Hindlimb muscle (tissue), 1 donor: Measurements from ENCODE around the gene SHKBP1. TPM values are rescaled to one million over a fixed set of nuclear protein-coding genes. Genes with fewer than 3 reads are reported as not detected.
"Not testable (repeated sequence)": the region's sequence is repeated elsewhere in the genome, so short reads cannot be mapped to it uniquely, and the experiment has no call there.

ENCODE experiments used
- DNase-seq: peaks from one replicate; pipeline ENCODE4 v3.0.0-alpha.2; 2013
- polyA plus RNA-seq: library from polyadenylated mRNA; unstranded; fragments of 120-200 nt; gene quantifications from one replicate; pipeline ENCODE4 v1.2.1, GENCODE V29; 2013; ENCODE audit not compliant: insufficient read length

Gene SHKBP1
- polyA plus RNA-seq, 1 donor, result 18.7 TPM

DNA sequence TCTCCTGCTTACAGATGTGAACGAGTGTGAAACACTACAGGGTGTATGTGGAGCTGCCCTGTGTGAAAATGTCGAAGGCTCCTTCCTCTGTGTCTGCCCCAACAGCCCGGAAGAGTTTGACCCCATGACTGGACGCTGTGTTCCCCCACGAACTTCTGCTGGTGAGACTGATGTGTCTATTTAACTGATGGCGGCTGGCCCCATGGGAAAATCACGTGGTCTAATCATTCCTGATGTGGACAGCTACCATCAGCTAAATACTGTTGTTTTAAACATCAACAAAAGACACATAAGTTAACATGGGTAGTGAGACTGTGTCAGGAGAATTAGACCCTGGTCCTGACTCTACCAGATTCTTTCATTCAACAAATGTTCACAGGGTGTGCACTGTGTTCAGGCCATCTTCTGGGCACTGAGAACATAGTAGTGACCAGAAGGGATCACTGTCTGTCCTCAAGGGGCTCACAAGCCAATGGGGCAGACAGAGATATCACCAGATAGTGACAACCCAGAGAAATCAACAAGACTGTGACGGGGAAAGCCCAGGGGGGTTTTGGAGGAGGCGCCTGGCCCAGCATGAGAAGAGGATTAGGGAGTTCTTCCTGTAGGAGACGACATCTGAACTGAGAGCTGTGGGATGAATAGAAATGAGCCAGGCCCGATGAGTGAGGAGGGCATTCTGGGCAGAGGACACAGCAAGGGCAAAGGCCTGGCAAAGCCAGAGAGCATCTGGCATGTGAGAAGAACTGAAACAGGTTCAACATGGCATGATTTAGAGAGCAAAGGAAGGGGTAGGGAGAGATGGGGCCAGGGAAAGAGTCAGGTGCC, 42.9 kb downstream of the SHKBP1 start:
- DNase-seq, result no peak

DNA sequence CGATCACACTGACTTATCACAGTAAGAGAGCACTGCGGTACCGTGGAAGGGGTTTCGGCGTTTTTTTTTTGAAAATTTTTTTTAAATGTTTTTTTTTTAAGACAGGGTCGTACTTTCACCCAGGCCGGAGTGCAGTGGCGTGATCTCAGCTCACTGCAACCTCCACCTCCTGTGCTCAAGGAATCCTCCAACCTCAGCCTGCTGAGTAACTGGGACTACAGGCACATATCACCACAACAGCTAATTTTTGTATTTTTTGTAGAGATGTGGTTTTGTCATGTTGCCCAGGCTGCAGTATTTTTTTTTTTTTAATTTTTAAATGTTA, 43.5 kb downstream of the SHKBP1 start:
- no peak for DNase-seq

DNA sequence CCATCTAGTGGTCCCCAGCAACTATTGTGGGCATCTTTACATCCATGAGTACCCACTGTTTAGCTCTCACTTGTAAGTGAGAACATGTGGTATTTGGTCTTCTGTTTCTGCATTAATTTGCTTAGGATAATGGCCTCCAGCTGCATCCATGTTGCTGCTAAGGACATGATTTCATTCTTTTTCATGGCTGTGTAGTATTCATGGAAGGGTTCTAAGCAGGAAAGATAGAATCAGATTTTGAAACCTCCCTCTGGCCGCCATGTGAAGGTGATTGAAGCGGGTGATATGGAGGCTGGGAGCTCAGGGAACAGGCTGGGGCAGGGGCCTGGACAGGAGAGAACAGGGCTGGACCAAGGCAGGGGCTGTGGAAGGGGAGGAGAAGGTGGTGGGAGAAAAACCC, 44.6 kb downstream of the SHKBP1 start:
- no peak for DNase-seq

DNA sequence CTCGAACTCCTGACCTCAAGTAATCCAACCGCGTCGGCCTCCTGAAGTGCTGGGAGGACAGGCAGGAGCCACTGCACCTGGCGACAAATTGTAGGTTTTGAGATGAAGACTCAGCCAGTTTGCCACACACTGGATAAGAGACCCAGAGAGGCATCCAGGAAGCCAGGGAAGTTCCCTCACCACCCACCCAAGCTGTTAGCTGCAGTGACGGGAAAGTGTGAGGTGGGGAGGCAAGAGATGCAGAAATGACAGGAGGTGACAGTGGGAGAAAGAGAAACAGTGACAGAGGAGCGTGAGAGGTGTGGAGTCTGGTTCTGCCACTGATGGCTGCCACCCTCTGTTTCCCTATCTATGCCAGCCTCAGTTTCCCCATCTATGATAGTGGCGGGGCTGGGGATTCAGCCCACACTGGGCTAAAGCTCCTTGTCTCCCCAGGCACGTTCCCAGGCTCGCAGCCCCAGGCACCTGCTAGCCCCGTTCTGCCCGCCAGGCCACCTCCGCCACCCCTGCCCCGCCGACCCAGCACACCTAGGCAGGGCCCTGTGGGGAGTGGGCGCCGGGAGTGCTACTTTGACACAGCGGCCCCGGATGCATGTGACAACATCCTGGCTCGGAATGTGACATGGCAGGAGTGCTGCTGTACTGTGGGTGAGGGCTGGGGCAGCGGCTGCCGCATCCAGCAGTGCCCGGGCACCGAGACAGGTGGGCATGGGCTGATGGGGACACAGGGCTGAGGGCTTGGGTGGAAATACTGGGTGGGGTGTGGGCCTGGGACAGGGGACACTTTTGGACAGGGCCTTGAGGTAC, 45.5 kb downstream of the SHKBP1 start:
- no peak for DNase-seq

DNA sequence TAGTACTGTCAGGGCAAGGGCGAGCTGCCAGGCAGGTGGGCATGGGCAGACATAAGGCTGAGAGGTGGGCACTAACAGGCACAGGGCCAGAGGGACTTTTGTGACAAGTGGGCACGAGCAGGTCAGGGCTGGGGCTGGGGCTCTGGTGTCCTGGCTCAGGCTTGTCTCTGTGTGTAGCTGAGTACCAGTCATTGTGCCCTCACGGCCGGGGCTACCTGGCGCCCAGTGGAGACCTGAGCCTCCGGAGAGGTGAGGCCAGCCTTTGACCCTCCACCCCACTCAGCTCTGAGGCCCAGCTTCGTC, 46.1 kb downstream of the SHKBP1 start:
- DNase-seq, result no peak

DNA sequence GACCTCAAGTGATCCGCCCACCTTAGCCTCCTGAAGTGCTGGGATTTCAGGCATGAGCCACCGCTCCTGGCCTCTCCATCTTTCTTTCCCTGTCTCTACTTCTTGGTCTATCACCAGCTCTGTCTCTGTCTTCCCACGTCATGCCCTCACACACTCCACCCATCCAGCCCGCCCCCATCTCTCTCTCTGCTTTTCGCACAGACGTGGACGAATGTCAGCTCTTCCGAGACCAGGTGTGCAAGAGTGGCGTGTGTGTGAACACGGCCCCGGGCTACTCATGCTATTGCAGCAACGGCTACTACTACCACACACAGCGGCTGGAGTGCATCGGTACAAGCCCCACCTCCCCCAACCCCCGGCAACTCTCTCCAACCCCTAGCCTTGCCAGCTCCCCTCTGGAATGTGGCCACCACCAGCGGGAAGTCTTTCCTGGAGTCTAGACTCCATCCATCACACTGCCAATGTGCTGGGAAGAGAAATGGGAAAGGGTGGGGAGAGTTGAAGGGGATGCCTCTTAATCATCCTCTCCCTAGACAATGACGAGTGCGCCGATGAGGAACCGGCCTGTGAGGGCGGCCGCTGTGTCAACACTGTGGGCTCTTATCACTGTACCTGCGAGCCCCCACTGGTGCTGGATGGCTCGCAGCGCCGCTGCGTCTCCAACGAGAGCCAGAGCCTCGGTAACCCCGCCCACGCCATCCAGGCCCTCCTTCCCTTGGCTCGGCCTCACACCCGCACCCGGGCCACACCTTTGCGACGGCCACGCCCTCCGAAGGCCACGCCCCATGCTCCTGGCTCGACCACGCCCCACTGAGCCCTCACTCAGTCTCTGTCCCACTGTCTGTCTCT, 47.0 kb downstream of the SHKBP1 start:
- DNase-seq, result no peak

DNA sequence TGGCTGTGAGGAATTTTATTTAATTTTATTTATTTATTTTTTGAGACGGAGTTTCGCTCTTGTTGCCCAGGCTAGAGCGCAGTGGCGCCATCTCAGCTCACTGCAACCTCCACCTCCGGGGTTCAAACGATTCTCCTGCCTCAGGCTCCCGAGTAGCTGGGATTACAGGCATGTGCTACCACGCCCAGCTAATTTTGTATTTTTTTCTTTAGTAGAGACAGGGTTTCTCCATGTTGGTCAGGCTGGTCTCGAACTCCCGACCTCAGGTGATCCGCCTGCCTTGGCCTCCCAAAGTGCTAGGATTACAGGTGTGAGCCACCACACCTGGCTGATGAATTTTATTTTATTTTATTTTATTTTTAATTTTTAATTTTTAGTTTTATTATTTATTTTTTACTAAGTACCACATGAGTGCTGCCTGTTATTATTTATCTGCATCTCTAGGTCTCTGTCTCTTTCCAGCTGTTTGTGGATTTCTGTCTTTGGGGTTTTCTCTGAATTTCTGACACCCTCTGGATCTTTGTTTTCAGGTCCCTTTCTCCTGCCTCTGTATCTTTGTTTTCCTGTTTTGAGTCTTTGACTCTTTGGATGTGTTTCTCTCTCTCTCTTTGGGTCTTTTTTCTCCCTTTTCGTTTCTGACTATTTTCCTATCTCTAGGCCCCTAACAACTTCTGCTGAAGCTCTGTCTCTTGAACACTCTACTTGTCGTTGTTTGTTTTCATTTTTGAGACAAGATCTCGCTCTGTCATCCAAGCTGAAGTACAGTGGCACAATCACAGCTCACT, 47.9 kb downstream of the SHKBP1 start:
- not testable (repeated sequence) for DNase-seq

DNA sequence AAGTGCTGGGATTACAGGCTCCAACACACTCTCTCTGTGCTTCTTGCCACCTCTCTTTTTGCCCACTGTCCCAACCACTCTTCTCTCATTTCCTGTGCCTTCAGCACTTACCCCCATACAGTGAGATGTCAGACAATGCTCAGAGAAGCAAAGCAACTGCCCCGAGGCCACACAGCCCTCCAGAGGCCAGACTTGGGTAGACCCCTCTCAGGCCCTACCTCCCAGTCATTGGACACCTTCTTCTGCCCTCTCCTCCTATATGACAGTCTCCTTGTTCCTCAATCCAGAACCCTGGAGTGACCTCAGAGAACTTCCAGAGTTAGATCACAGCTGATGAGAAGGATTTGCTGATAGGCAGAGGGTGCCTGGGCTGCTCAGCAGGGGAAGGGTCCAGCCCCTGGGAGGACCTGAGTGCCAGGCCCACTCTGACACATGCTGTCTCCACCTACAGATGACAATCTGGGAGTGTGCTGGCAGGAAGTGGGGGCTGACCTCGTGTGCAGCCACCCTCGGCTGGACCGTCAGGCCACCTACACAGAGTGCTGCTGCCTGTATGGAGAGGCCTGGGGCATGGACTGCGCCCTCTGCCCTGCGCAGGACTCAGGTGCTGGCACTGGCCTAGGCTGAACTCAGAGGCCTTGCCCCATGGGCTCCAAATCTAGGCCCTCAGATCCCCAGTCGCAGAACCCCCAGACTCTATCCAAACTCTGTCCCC, 48.9 kb downstream of the SHKBP1 start:
- no peak for DNase-seq

DNA sequence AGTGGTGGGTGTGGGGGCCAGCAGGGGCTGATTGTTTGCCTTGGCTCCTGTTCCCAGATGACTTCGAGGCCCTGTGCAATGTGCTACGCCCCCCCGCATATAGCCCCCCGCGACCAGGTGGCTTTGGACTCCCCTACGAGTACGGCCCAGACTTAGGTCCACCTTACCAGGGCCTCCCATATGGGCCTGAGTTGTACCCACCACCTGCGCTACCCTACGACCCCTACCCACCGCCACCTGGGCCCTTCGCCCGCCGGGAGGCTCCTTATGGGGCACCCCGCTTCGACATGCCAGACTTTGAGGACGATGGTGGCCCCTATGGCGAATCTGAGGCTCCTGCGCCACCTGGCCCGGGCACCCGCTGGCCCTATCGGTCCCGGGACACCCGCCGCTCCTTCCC, 50.2 kb downstream of the SHKBP1 start:
- DNase-seq, result no peak

DNA sequence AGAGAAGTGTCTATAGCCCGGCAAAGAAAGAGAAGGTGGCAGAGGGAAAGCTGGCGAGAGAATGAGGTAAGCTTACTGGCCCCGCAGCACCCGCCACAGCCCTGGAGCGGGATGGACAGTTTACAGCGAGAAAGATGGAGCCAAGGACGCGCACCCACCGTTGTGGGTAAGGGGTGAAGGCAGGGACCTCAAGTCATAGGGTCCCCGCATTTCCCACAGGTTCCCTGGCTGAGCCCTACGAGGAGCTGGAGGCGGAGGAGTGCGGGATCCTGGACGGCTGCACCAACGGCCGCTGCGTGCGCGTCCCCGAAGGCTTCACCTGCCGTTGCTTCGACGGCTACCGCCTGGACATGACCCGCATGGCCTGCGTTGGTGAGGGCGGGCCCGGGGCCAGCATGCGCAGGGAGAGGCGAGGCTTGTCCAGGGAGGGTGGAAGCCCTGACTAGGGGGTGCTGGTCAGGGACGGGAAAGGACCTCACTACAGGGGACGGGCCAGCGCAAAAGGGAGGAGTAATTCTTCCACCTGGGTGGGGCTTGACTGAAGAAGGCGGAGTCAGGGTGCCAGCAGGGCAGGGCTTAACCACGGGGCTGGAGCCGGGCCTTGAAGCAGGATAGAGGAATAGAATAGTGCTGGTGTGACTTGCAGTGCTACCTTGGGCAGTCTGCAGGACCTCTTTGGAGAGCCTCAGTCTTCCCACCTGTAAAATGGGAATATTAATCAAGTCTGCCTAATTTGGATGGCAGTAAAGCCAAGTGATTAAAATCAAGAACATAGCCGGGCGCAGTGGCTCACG, 51.0 kb downstream of the SHKBP1 start:
- DNase-seq, result no peak

DNA sequence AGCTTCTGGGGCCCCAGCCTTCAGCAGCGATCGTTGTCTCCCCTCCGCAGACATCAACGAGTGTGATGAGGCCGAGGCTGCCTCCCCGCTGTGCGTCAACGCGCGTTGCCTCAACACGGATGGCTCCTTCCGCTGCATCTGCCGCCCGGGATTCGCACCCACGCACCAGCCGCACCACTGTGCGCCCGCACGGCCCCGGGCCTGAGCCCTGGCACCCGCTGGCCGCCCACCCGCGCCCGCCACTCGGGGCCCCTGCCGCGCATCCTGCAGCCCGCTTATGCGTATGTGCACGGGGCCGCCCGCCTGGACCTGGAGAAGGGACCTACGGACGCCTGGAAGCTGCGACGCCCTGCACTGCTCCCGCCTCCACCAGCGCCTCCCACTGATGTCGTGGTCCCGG, 52.7 kb downstream of the SHKBP1 start:
- DNase-seq, result no peak

DNA sequence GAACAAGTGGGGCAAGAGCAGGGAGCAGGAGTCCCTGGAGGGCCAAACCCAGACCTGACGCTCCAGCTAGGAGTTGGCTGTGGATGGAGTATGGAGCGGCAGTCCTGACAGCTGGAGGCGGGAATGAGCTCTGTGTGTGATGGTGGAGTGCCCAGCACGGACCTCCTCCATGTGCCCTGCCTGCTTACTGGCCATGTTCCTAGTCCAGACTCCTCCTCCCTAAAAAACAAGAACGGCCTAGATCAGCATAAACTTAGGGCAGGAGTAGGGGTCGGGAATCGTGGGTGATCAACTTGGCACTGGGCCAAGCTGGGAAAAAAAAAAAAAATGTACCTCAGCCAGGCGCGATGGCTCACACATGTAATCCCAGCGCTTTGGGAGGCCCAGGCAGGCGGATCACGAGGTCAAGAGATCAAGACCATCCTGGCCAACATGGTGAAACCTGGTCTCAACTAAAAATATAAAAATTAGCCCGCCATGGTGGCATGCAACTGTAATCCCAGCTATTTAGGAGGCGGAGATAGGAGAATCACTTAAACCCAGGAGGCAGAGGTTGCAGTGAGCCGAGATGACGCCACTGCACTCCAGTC, 54.0 kb downstream of the SHKBP1 start:
- no peak for DNase-seq

DNA sequence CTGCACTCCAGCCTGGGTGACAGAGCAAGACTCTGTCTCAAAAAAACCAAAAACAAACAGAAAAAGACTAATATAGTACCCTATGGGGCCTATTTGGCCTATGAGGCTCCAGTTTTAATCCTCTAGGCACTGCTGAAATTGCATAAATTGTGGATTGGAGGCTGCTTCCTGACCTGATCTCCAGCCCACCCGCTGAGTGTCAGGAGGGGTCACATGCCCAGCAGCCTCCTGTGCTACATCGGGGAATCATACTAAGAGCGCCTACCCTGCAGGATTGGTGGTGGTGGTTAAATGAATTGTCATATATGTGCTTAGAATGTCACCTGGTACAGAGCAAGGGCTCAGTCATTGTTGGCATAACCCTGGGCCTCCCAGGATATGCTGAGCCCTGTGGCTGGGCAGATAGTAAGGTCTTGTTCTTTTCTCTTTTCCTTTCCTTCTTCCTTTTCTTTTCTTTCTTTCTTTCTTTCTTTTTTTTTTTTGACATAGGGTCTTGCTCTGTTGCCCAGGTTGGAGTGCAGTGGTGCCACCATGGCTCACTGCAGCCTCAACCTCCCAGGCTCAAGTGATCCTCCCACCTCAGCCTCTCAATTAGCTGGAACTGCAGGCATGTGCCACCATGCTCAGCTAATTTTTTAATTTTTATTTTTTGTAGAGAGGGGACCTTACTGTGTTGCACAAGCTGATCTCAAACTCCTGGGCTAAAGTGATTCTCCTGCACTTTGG, 55.8 kb downstream of the SHKBP1 start:
- DNase-seq, result no peak

DNA sequence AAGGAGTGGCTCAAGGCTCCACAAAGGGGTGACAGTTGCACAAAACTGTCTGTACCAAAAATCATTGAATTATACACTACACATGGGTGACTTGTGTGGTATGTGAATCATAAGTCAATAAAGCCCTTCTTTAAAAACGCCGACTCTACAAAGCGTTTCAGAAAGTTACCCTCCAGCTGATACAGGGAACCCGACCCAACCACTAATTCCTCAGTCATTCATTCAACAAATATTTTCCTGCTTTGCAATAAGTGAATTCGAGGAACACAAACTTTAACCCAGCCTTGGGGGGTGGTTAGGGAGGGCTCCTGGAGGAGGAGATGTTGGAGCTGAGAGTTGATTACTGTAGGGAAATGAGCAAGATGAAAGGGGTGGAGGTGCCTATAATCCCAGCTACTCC, 56.5 kb downstream of the SHKBP1 start:
- DNase-seq, result no peak

DNA sequence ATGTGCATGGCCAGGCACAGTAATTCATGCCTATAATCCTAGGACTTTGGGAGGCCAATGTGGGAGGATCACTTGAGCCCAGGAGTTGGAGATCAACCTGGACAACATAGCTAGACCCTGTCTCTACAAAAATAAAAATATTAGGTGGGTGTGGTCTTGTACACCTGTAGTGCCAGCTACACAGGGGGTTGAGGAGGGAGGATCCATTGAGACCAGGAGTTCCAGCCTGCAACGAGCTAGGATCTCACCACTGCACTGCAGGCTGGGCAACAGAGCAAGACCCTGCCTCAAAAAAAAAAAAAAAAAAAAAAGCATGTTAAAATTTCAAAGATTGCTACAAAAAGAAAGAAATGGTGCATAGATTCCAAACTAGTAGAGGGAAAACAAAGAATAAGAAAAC, 61.7 kb downstream of the SHKBP1 start:
- DNase-seq, result no peak

DNA sequence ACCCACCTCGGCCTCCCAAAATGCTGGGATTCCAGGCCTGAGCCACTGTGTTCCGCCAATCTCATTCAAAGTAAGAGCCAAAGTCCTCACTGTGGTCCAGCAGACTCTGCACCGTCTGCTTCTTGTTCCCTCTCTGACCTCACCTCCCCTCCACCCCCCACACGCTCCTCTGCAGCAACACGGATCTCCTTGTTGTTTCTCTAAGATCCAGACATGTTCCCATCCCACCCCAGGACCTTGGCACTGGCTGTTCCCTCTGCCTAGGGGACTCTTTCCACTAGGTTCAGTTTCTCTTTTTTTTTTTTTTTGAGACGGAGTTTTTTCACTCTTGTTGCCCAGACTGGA, 62.9 kb downstream of the SHKBP1 start:
- no peak for DNase-seq

DNA sequence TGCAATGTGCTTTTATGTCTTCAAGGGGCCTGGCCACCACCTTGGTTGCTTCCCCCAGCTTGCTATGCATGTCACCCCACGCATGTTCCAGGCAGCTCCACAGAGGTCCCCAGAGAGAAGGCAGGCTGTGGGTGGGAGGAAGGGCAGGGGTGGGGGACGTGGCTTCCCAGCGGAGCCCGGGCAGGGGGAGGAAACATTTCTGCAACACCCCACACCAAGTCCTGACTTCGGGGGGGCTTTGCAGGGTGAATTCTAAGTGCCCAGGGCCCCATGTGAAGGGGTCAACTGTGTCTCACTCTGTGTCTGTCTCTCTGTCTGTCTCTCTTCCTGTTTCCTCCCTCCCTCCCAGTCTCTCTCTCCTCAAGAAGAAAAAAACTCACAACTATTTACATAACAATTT, 64.1 kb downstream of the SHKBP1 start:
- no peak for DNase-seq
